Heart left ventricle (tissue), 13 donors: ENCODE data around the gene ADAM23.

Experiments
- POLR2A ChIP-seq, 2 donors: fragments of 450-650 bp; IDR thresholded peaks; one replicate each; pipeline ENCODE4 v1.6.1; 2017; ENCODE audit warnings: antibody characterized with exemption in 2 of 2, mild to moderate bottlenecking in 2 of 2, moderate library complexity in 2 of 2
- TF ChIP-seq, protein P1 (sequence below), 12 donors: fragments of 200-600 bp; sonication (generic) in 4 of 12; IDR thresholded peaks; one replicate each; pipeline versions ENCODE4 v1.5.0 to v1.8.0; 2018 to 2022; ENCODE audit warnings: antibody characterized with exemption in 12 of 12, mild to moderate bottlenecking in 5 of 12
- donor health status: ischemic (EF 13 %, LVEDD 7.1; RV severe dilation, severe dysfunction).
- donor health status: DM: no; HTN: yes; CAD: no.
- donor health status: DM: no; HTN: no; CAD: no.
- donor health status: ischemic (EF 25% LVEDD 6.9; RV normal size, moderate dysfunction).
- donor health status: ischemic (EF 25% LVEDD 5.7; RV mildly dilated, moderate dysfunction).
- donor health status: ischemic (EF 35%, LVEDD 5.7; RV mildly dilated, moderate dysfunction).
- donor health status: nonischemic (EF 11% LVEDD 7.7; RV severe dilation, severe dysfunction).
- donor health status: DM: yes; HTN: yes; CAD: no.
- donor health status: PGD.
- donor health status: ischemic (EF 29% LVEDD 5.4; RV normal size, mild dysfunction).
- donor health status: nonischemic (EF 23%, LVEDD 6.1; RV moderate dilation, normal function).

DNA sequence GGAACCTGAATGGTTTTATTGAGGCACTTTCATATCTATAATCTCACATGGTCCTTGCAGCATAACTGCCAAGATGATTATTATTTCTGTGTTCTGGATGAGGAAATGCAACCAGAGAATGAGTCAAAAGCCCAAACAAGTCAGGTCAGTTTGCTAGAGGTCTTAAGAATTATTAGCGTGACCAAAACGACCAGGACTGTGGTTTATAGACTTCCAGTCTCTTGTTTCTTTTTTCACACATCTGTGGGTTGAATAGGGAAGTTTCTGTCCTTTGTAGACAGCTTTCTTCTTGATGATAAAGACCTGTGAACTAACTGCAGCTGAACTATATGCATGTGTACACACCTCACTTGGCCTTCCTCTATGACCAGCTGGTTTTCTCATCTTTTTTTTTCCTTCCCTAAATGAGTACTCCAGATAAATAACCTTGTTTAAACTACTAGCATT, 13.9 kb downstream of the ADAM23 start:
- TF ChIP-seq, protein P1, sequence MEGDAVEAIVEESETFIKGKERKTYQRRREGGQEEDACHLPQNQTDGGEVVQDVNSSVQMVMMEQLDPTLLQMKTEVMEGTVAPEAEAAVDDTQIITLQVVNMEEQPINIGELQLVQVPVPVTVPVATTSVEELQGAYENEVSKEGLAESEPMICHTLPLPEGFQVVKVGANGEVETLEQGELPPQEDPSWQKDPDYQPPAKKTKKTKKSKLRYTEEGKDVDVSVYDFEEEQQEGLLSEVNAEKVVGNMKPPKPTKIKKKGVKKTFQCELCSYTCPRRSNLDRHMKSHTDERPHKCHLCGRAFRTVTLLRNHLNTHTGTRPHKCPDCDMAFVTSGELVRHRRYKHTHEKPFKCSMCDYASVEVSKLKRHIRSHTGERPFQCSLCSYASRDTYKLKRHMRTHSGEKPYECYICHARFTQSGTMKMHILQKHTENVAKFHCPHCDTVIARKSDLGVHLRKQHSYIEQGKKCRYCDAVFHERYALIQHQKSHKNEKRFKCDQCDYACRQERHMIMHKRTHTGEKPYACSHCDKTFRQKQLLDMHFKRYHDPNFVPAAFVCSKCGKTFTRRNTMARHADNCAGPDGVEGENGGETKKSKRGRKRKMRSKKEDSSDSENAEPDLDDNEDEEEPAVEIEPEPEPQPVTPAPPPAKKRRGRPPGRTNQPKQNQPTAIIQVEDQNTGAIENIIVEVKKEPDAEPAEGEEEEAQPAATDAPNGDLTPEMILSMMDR (IDR thresholded peaks at IDR 0.05) = no peak
- TF ChIP-seq POLR2A (IDR thresholded peaks at IDR 0.05) = no peak
